ENCODE results near the gene TENT4B.

TENT4B gene

DNA sequence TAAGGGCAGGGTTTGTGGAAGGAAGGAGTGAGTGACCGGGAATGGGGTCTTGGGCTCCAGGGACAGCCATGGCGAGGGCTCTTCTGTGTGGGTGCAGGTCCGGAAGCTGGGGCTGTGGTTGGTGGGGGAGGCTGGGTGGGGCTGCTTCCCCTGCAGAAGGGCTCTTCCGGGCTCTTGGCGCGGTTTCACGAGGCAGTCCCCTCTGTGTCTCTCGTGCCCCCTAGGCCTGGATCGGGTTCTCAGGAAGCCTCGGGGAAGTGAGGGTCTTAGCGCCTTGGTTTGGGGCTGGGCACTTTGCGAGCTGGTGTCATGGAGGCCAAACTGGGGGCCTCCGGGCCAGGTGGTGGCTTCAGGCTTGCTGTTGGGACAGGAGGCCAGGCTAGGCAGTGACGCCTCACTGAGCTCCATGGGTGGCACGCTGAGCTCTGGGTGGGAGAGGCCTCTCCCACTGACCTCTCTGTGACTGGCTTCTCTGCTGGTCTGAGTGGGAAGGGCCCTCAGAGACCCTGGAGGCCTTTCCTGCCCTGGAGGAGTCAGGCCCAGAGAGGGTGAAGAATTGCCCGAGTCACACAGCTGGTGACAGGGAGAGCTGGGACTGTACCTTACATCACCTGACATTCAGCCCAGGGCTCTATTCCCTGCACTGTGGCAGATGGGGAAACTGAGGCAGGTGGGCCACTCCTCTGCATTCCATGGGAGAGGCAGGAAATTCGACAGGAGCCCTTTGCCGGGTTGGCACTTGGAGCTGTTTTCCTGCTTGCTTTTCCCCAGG, 121.4 kb downstream of the TENT4B start:
- no peak for TF ChIP-seq POLR2A (IDR thresholded peaks at IDR 0.05; ENCODE audit: low read depth, low read length)
- DNase-seq (ENCODE audit: insufficient read length, low spot score) (no peak), FAIRE-seq (no peak)

DNA sequence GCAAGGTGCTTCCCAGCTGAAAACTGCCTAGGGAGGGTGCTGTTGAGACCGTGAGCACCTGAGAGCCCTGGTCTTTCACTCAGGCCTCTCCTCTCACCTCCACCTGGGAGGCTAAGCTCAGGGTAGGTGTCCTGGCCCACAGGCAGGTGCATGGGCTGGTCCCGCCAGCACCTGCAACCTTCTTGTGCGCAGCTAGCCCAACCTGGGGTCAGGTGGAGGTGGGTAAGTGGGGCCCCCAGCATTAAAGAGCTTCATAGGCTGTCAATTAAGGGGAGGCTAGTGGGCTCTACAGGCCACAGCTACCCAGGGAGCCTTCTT, 122.0 kb downstream of the TENT4B start:
- TF ChIP-seq POLR2A (IDR thresholded peaks at IDR 0.05; ENCODE audit: low read depth, low read length): no peak
- DNase-seq (ENCODE audit: insufficient read length, low spot score) (no peak), FAIRE-seq (no peak)

DNA sequence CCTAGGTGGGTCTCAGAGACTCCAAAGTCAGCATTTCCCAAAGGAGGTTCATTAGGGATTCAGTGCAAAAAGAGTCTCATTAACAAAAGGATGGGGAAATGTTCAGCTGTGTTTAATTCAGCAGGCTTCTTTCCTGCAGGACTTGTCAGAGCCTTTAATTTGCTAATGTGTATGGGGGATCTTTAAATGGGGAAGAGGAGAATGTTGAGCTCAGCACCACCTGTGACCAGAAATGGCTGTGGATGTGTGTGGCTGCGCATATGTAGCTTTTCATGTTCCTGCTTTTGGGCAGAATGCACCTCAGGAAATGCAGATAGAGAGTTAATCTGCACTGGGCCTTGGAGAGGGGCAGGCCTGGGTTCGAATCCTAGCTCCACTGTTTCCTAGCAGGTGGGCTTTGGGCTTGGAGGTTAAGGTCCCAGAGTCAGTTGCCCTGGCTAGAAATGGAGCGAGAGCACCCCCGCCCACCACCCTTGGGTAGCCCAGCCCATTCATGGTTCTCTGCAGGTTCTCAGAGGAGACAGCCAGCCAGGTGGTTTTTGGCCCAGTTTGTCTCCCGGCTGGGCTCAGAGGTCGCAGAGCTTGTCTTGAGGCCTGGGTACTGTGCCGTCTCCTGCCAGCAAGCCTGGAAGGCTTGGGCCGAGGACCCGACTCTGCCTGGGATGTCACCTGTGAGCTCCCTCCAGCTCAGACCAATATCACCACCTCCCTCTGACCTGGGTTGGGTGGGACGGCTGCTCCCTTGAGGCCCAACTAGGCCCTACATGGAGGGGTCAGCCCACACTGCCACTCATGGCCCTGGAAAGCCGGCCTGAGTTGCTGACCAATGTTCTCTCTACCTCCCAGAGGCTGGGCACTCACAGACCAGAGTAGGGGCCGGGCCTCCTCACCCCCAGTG, 122.6 kb downstream of the TENT4B start:
- FAIRE-seq: no peak
- no peak for TF ChIP-seq POLR2A (IDR thresholded peaks at IDR 0.05; ENCODE audit: low read depth, low read length)
- DNase-seq (ENCODE audit: insufficient read length, low spot score): no peak

DNA sequence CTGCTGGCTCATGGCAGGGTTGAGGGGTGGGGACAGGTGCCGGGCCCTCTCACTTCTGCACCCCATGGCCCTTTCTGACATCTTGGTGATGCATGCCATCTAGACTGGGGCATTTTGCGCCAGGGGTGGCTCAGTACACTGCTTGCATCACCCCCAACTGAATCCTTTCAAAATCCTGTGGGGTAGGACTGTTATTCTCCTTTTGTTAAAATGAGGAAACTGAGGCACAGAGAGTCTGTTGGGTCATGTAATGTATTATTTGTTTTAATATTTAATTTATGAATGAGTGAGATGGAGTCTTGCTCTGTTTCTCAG, 123.2 kb downstream of the TENT4B start:
- DNase-seq (ENCODE audit: insufficient read length, low spot score): no peak
- no peak for FAIRE-seq
- TF ChIP-seq POLR2A (IDR thresholded peaks at IDR 0.05; ENCODE audit: low read depth, low read length): no peak

DNA sequence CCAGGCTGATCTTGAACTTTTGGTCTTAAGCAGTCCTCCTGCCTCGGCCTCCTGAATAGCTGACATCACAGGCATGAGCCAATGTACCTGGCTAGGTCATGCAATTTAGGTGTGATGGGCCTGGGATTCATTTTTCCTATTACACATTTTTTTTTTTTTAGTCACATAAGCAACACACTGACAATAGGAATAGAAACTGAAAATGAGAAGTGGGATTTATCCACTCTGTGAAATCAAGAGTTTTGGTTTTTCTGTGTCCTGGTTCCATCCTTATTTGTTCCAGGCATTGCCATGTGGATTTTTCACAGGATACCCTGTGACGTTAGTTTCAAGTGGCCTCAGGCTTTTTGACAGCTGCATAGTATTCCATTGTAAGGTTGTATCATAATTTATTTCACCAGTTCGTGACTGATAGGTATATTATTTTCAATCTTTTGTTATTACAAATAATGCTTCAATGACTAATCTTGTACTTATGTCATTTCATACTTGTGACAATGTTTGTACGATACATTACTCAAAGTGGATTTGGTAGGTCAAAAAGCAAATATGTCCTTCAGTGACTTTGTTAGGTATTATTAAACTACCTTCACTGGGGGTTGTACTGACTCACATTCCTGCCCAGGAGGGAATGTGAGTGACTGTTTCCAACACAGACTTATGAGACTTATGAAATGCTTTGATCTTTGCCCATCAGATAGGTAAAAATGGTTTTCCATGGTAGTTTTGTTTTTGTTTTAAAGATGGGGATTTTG, 123.9 kb downstream of the TENT4B start:
- no peak for FAIRE-seq
- no peak for TF ChIP-seq POLR2A (IDR thresholded peaks at IDR 0.05; ENCODE audit: low read depth, low read length)
- no peak for DNase-seq (ENCODE audit: insufficient read length, low spot score)

DNA sequence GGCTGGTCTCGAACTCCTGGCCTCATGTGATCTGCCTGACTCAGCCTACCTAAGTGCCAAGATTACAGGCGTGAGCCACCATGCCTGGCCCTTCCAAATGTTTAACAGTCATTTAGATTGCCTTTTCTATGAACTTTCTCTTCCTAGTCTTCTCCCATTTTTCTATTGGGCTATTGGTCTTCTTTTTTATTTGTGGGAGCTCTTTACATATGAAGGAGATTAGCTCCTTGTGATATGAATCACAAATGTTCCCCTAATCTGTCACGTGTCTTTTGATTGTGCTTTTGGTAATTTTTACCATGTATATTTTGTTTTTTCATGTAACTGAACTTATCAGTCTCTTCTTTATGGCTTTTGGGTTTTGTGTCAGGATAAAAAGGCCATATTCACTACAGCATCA, 125.1 kb downstream of the TENT4B start:
- no peak for FAIRE-seq

DNA sequence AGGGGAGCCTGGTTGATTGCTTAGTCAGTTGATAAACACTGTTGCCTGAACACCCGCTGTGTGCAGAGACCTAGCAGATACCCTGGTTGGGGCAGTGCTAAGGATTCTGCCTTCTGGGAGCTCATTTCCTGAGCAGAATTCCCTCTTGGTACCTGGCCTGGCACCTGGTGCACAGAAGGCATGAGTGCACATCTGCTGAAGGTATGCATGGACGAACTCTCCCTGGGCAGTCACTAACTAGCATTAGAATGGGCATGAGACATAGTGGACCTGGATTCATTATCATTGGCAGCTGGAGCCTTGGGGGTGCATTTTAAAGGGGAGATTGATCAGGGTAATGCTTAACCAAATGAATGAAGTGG, 126.4 kb downstream of the TENT4B start:
- TF ChIP-seq POLR2A (IDR thresholded peaks at IDR 0.05; ENCODE audit: low read depth, low read length): no peak
- FAIRE-seq: no peak
- DNase-seq (ENCODE audit: insufficient read length, low spot score): no peak

More for the DNA sequence above, 125.1 kb downstream of the TENT4B start:
- no peak for DNase-seq (ENCODE audit: insufficient read length, low spot score)
- TF ChIP-seq POLR2A (IDR thresholded peaks at IDR 0.05; ENCODE audit: low read depth, low read length): no peak

DNA sequence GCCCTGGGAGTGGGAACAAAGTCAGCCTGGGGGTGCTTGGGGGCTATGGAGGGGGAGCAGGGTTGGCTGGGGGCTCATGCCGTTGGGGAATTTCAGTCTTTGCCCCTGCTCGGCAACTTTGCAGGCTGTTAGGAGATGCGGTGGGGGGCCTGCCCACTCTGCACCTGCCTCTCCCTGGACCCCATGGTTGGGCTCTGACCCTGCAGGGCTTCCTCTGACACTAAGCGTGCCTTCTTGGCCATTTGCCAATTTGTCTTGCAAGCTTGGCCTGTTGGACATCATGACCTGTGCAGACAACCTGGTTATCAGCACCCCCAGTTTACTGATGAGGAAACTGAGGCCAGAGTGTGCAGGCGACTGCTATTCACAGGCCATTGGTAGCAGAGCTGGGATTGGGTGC, 127.8 kb downstream of the TENT4B start:
- DNase-seq (ENCODE audit: insufficient read length, low spot score): no peak
- no peak for FAIRE-seq

More for the DNA sequence above, 127.8 kb downstream of the TENT4B start:
- no peak for TF ChIP-seq POLR2A (IDR thresholded peaks at IDR 0.05; ENCODE audit: low read depth, low read length)
